Measurements from ENCODE around the gene TMEM209.
"Not testable (repeated sequence)": the region's sequence is repeated elsewhere in the genome, so short reads cannot be mapped to it uniquely, and the experiment has no call there.

Gene TMEM209

GRCh38 chr7:130162196-130162595, 43.0 kb downstream of the TMEM209 start:
- no peak for DNase-seq (ENCODE audit: low read depth)

GRCh38 chr7:130160455-130160854, 44.8 kb downstream of the TMEM209 start:
- DNase-seq (ENCODE audit: low read depth), result no peak

- no peak for DNase-seq (ENCODE audit: low read depth)
Measured at GRCh38 chr7:130160023-130160422, 45.2 kb downstream of the TMEM209 start.

- DNase-seq (ENCODE audit: low read depth), result no peak
Measured at GRCh38 chr7:130157700-130158099, 47.5 kb downstream of the TMEM209 start.

- no peak for DNase-seq (ENCODE audit: low read depth)
Measured at GRCh38 chr7:130156140-130156539, 49.1 kb downstream of the TMEM209 start.

- no peak for DNase-seq (ENCODE audit: low read depth)
Measured at GRCh38 chr7:130154501-130155317, 50.5 kb downstream of the TMEM209 start.

- DNase-seq (ENCODE audit: low read depth), result no peak
Measured at GRCh38 chr7:130154131-130154500, 51.1 kb downstream of the TMEM209 start.

GRCh38 chr7:130153211-130153908, 51.8 kb downstream of the TMEM209 start:
- no peak for DNase-seq (ENCODE audit: low read depth)

GRCh38 chr7:130152493-130153210, 52.6 kb downstream of the TMEM209 start:
- DNase-seq (ENCODE audit: low read depth), result no peak

GRCh38 chr7:130151591-130152492, 53.4 kb downstream of the TMEM209 start:
- DNase-seq (ENCODE audit: low read depth), result peak; percentile 24

GRCh38 chr7:130150587-130150986, 54.6 kb downstream of the TMEM209 start:
- no peak for DNase-seq (ENCODE audit: low read depth)

- no peak for DNase-seq (ENCODE audit: low read depth)
Measured at GRCh38 chr7:130149281-130150139, 55.7 kb downstream of the TMEM209 start.

GRCh38 chr7:130148561-130148960, 56.6 kb downstream of the TMEM209 start:
- no peak for DNase-seq (ENCODE audit: low read depth)

- DNase-seq (ENCODE audit: low read depth), result no peak
Measured at GRCh38 chr7:130147710-130148325, 57.4 kb downstream of the TMEM209 start.

GRCh38 chr7:130146693-130147405, 58.4 kb downstream of the TMEM209 start:
- no peak for DNase-seq (ENCODE audit: low read depth)

GRCh38 chr7:130146142-130146541, 59.1 kb downstream of the TMEM209 start:
- not testable (repeated sequence) for DNase-seq (ENCODE audit: low read depth)

GRCh38 chr7:130145424-130146100, 59.6 kb downstream of the TMEM209 start:
- DNase-seq (ENCODE audit: low read depth), result no peak

GRCh38 chr7:130144312-130145171, 60.7 kb downstream of the TMEM209 start:
- DNase-seq (ENCODE audit: low read depth), result no peak
